ENCODE results near the gene CDON.

The CDON gene

DNA sequence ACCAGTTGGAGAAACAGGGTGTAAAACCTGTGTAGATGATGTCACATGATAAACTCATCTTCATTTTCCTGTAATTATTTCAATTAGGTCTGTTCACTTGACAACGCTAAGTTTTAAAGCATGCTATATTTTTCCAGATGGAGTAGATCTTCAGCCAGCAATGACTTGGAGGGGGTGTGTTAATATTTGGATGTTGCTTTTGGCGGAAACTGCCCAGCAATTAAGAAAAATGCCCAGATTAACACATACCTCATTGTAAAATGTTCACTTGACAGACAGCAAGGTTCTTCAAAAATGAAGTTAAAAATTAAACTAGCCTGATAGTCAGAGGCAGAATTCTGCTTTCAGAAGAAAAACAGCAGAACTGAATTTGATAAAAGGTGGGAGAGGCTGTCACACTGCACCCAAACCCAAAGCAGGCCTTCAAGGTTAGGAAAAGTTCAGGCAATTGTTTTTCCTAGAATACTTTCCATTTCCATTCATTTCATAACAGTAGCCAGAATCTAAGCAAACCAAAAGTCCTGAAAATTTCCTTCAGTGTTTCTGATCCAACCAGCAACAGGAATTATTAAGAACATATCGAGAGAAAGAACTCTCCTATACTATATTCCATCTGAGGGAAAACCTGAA, 83.8 kb downstream of the CDON start:
- TF ChIP-seq, protein P1, sequence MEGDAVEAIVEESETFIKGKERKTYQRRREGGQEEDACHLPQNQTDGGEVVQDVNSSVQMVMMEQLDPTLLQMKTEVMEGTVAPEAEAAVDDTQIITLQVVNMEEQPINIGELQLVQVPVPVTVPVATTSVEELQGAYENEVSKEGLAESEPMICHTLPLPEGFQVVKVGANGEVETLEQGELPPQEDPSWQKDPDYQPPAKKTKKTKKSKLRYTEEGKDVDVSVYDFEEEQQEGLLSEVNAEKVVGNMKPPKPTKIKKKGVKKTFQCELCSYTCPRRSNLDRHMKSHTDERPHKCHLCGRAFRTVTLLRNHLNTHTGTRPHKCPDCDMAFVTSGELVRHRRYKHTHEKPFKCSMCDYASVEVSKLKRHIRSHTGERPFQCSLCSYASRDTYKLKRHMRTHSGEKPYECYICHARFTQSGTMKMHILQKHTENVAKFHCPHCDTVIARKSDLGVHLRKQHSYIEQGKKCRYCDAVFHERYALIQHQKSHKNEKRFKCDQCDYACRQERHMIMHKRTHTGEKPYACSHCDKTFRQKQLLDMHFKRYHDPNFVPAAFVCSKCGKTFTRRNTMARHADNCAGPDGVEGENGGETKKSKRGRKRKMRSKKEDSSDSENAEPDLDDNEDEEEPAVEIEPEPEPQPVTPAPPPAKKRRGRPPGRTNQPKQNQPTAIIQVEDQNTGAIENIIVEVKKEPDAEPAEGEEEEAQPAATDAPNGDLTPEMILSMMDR (IDR thresholded peaks at IDR 0.05; ENCODE audit: low read depth, low read length), result no peak
- H3K4me3 ChIP-seq (ENCODE audit: low read depth, low read length), result no peak overlapping the region

DNA sequence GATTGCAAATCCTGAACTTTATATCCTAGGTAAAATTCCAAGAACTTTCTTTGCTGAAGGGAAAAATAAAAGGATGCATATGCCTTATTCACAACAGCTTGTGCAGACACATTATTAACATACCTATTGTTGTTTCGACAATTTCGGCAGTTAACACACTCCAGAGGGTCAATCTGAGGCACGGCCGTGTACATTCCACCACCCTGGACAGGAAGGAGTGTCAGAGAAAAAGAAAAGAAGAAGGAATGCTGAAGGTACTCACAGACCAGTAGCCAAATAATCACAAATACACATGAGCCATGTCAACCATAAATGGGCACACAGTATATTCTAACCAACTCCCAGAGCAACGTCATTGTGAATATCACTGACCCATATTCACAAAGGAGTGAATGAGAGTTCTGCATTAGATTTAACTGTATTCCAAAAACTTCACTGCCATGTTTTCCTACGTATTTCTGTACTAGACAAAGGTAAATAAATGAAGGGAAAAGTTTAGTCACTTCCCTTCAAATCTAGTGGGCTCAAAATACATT, 84.4 kb downstream of the CDON start:
- H3K4me3 ChIP-seq (ENCODE audit: low read depth, low read length), result no peak overlapping the region
- TF ChIP-seq, protein P1 (IDR thresholded peaks at IDR 0.05; ENCODE audit: low read depth, low read length), result no peak

DNA sequence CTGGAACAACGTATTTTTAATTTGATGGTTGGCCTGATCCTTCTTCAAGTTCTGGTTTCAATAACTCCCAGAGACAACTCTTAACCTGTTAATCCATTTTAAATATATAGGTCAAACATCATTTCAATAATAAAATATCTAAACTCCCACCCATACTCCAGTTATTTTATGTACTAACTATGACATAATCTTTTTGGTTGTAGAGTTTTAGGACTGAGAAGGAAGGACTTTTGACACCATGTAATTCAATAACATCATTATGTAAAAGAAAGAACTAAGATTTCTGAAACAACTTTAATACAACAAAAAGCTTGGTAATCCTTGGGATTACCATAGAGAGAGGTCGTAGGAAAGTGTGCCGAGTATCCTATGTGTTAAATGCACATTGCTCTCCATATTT, 85.3 kb downstream of the CDON start:
- TF ChIP-seq, protein P1 (IDR thresholded peaks at IDR 0.05; ENCODE audit: low read depth, low read length), result no peak
- no peak overlapping the region for H3K4me3 ChIP-seq (ENCODE audit: low read depth, low read length)

DNA sequence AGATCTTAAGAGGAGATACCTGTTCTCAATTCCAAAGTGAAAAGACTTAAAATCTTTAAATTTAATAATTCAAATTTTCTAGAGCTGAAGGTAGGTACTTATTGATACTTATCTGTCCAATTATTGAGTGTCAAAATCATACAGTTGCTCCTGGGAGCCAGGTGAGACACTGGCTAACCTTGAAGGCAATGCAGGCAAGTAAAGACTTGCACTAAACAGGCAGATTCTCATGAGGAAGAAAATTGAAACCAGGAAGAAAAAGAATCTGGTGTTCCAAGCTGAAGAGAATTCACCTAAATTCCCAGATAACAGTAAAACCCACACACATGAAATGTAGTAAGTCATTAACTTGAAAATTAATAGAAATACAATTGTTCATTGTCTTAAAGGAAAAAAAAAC, 86.5 kb downstream of the CDON start:
- H3K4me3 ChIP-seq (ENCODE audit: low read depth, low read length), result no peak overlapping the region
- TF ChIP-seq, protein P1 (IDR thresholded peaks at IDR 0.05; ENCODE audit: low read depth, low read length), result no peak

DNA sequence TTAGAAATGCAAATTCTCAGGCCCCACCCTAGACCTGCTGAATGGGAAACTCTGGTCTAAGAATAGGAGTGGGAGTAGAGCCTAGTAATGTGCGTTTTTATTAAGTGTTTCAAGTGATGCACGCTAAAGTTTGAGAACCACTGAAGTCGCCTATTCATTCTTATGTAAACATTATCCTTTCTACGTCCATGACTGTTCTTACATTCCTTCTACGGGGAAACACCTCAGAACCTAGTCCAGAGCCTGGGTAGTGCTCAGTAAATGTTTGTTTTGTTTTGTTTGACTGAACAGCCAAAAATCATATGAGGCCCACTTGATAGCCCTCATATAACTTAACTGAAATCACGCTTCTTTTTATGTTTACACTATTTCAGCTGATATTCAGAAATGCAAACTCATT, 87.0 kb downstream of the CDON start:
- H3K4me3 ChIP-seq (ENCODE audit: low read depth, low read length), result no peak overlapping the region
- TF ChIP-seq, protein P1 (IDR thresholded peaks at IDR 0.05; ENCODE audit: low read depth, low read length), result no peak

DNA sequence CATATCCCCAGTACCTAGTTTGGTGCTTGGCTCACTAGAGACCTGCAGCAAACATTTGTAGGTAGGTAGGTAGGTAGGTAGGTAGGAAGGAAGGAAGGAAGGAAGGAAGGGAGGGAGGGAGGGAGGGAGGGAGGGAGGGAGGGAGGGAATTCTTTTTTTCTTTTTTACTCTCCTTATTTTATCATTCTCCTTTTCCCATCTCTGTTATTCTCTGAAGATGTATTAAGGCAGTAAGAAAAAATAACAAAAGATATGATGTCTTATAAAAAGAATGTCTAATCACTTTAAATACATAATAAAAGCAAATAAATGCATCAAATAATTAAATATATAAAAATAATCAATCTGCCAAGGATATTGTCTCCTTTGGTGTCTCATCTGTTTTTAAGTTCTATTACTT, 88.4 kb downstream of the CDON start:
- no peak overlapping the region for H3K4me3 ChIP-seq (ENCODE audit: low read depth, low read length)
- TF ChIP-seq, protein P1 (IDR thresholded peaks at IDR 0.05; ENCODE audit: low read depth, low read length), result no peak

DNA sequence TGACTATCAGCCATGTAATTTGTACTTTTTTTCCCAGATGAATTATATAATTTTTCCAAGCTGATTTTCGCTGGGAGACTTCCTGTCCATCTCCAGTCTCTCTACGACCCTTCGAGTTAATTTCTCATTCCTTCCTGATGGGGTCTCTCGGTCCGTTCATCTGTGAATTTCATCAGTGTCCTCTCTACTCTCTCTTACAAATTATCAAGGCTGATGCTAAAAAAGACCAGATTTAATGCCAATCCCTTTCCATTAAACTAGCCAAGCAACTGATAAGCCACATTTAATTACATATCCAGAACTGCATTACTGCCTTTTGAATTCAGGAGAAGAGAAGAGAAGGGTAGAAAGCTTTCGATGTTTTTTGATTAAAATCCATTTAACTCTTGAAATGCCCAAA, 91.0 kb downstream of the CDON start:
- no peak overlapping the region for H3K4me3 ChIP-seq (ENCODE audit: low read depth, low read length)
- TF ChIP-seq, protein P1 (IDR thresholded peaks at IDR 0.05; ENCODE audit: low read depth, low read length), result no peak
